NCI-H2196 (cell line): ENCODE results near the gene KRT75.
"Not testable (repeated sequence)": the region's sequence is repeated elsewhere in the genome, so short reads cannot be mapped to it uniquely, and the experiment has no call there.

ENCODE experiments used
- DNase-seq: peaks from one replicate; lab custom pipeline; 2025; ENCODE audit not compliant: unreplicated experiment; lab: John Stamatoyannopoulos, UW

KRT75 gene

DNA sequence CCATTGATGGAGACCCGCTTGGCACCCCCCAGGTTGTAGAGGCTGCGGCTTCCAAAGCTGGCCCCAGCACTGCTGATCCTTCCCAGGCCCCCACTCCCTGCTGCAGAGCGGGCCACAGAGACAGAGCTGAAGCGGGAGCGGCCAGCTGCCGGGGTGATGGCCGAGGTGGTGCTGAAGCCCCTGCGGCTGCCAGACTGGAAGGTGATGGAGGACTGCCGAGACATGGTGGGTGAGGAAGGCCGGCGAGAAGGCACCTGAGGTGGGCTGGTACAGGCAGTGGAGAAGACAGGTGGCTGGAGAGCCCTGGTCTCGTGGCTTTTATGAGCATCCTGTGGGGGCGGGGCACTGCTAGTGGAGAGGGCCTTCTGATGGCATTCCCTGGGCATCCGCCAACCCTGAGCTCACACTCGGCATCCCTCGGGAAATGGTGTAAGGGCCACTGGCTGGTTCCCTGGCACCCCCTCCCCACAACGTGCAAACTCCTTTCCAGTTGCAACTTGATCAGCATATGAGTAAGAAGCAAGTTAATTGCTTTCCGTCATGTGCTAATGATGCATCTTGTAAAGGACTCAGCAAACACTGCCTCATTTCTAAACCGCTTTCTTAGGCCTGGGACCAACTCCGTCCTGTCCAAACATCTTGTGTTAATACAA lies at the start of gene KRT75:
Gene KRT75 (minus strand): TSS at position 291 of the 653 bp plus-strand sequence. CDS start 67 bp downstream, at position 224.
- DNase-seq, result peak; percentile 59

DNA sequence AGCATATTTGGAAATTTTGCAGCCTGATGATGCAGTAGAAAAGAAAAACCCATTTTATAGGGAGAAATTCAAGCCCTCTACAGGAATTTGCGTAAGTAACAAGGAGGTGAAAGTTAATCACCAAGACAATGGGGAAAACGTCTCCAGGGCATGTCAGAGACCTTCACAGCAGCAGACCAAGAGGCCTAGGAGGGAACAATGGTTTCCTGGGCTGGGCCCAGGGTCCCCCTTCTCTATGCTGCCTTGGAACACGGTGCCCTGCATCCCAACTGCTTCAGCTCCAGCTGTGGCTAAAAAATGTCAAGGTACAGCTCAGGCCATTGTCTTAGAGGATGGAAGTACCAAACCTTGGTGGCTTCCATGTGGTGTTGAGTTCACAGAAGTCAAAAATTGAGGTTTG lies 45.9 kb upstream of the KRT75 start:
- no peak for DNase-seq

DNA sequence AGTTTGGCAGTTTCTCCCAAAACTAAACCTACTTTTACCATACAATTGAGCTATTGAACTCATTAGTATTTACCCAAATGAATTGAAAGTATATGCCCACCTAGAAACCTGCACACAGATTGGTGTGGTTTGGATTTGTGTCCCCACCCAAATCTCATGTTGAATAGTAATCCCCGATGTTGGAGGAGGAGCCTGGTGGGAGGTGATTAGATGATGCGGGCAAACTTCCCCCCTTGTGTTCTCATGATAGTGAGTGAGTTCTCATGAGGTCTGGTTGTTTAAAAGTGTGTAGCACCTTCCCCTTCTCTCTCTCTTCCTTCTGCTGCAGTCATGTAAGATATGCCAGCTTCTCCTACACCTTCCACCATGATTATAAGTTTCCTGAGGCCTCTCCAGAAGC lies 43.5 kb upstream of the KRT75 start:
- no peak for DNase-seq

DNA sequence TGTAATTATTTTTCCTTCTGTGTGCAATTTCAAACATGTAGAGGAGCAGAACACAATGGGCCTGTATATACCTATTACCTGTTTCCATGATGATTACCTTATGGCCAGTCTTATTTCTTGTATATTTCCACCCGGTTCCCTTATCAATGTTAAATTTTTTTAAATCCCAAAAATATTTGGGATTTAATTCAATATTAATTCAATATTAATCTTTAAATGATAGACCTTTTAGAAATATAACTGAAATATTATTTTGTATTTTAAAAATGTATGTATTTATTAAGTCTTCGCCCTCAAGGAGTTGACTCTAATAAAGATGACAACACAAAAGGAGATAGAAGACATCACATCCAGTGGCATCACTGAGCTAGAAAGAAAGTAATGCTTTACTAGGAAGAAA lies 40.0 kb upstream of the KRT75 start:
- no peak for DNase-seq

DNA sequence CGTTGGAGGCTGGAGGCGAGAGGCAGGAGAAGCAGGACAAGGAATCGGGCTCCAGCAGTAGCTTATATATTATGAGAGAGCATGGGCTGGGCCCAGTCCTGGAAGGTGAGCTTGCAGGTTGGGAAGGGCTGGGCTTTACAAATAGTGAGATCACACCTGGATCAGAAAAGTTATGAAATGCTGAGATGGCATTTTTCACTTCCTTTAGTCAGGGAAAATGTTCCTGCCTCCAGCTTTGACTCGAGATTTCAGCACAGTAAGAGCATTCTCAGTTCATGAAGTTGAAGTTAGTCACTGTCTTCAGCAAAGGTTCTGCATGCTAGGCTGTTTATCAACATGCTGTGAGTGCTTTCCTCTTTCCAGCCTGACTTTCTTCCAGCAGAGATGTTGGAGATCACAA lies 39.6 kb upstream of the KRT75 start, which contains the start of gene KRT6C:
Gene KRT6C (minus strand): TSS at position 38 of the 400 bp plus-strand sequence. CDS start 68 bp downstream, outside the sequence.
- DNase-seq, result no peak

DNA sequence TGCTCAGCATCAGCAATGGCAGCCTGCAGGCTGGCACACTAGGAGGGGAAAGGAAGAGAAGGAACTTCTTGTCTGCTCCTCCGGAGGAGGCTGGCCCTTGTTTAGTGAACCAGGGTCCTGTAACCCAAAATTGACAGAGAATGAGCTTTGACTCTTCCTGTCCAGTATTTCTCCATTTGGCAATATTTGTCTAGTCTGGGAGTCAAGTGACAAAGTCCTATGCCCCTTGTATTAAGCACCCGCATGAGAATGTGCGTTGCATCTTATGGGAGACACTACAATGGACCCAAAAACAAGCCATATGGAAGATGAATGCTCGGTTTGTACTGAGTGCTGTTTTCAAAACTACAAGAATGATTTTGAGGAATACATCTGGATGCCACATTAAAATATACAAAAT lies 35.7 kb upstream of the KRT75 start:
- no peak for DNase-seq

DNA sequence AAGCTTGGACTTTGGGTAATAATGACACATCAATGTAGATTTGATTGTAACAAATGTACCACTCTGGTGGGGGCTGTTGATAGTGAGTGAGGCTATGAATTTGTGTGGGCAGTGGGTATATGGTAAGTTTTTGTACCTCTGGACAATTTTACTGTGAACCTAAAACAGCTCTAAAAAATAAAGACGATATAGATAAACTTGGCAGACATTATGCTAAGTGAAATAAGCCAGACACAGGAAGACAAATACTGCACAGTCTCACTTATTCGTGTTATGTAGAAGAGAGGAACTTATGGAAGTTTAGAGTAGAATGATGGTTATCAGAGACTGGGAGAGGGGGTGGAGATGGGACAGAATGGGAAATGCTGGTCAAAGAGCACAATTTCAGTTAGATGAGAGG lies 30.7 kb upstream of the KRT75 start:
- DNase-seq, result no peak

DNA sequence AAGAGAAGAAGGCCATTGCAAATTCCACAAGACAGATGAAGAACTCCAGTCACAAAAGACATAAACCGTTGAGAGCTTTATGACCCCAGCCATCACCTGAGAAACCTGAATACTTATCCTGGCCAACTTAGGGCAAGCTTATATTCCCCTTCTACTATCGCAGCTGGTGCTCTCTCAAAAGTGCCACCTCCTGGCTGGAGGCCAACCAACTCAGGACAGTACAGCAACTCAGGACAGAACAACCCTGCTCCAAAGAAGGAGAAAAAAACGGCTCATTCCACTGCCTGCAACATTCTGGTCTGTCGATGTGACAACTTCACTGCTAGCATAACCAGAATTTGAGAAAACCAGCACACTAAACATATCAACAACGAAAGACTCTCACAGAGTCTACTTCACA lies 27.5 kb upstream of the KRT75 start:
- no peak for DNase-seq

DNA sequence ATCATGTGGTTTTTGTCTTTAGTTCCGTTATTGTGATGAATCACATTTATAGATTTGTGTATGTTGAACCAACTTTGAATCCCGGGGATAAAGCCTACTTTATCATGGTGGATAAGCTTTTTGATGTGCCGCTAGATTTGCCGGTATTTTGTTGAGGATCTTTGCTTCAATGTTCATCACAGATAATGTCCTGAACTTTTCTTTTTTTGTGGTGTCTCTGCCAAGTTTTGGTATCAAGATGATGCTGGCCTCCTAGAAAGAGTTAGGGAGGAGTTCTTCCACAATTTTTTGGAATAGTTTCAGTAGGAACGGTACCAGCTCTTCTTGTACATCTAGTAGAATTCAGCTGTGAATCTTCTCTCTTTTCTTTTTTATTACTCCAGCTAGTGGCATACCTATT lies 24.7 kb upstream of the KRT75 start:
- no peak for DNase-seq

DNA sequence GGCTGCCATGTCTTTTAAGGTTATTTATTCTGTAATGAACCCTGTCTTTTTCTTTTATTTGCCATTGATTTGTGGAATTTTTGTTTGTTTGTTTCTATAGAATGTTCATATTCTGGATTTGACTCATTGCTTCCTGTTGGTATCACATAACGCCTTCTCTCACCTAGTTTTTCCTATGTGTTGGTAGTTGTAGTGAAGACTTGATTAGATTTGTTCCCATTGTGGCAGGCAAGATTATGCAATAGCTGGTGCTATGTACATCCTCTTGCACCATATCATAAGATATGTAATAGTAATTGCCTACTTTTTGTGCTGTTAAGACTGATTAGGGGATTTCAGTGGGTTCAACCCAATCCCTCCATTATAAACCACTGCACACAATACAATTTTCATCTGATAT lies 21.6 kb upstream of the KRT75 start:
- no peak for DNase-seq

DNA sequence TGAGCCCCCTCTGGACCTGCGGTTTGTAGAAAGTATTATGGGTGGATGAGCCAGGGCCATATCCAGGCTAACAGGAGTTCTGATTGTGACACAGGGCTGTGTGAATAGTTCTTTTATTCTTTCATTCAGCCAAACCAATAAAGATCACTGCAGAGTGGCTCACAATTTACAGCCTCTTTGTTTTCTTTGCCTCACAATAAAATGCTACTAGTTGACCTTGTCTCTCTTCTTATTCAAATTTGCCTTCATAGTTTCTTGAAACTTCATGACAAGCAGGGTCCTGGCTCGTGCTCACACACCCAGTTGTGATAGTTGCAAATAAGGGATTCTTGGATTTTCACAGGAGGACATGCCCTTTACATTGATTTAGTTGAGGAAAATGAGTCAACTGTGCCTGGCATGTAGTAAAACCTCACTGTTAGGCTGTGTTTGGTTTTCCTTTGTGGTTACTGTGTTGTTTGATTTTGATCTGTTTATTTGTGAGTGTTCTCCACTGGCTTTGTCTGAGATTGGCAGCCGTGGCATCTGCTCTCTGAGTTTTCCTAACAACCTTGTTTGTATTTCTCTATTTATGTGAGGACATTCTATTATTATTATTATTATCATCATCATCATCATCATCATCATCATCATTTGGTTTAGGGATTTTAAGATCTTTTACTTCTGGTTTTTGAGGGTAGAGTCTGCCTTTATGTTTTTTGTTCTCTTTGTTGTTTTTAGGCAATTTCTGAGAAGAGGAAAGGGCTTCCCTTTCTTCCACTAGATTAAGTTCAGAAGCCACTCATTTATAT lies 20.4 kb upstream of the KRT75 start:
- DNase-seq, result peak; percentile 35

DNA sequence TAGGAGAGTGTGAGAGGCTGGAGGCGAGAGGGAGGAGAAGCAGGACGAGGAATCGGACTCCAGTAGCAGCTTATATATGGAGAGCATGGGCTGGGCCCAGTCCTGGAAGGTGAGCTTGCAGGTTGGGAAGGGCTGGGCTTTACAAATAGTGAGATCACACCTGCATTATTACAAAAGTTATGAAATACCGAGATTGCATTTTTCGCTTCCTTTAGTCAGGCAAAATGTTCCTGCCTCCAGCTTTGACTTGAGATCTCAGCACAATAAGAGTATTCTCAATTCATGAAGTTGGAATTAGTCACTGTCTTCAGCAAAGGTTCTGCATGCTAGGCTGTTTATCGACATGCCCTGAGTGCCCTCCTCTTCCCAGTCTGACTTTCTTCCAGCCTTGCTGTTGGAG lies 17.9 kb upstream of the KRT75 start, which contains the start of gene KRT6B:
Gene KRT6B (minus strand): TSS at position 46 of the 400 bp plus-strand sequence. CDS start 68 bp downstream, outside the sequence.
- no peak for DNase-seq

DNA sequence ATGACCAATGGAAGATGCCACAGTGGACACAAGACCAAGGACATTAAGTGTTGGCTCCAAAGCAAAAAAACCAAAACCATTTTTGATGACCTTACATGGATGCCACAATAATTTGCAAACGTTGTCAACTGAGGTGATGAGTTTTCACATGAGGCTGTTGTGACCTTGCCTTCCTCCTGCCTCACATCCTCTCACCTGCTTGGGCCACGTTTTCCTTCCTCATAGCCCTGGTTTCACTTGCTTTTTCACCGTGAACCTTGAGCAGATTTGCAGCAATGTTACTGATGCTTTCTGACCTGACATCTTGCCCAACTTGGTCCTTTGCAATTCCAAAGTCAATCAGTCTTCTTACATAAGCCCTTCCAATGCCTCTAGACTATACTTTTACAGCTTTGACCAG lies 14.1 kb upstream of the KRT75 start:
- DNase-seq, result no peak

DNA sequence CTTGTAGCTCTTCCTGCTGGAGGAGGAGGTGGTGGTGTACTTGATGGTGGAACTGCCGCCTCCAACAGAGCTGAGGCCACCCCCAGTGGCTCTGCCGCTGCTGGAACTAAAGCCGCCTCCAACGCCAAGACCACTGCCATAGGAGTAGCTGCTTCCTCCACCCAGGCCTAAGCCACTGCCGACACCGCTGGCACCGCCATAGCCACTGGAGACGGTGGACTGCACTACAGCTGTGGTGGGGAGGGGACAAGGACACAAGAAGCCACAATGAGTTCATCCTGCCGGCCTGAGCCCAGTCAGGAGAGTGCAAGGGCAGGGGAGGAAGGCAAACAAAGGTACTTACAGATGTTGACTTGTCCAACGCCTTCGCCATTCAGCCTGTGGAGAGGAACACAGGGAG lies 13.0 kb upstream of the KRT75 start:
- DNase-seq, result not testable (repeated sequence)

DNA sequence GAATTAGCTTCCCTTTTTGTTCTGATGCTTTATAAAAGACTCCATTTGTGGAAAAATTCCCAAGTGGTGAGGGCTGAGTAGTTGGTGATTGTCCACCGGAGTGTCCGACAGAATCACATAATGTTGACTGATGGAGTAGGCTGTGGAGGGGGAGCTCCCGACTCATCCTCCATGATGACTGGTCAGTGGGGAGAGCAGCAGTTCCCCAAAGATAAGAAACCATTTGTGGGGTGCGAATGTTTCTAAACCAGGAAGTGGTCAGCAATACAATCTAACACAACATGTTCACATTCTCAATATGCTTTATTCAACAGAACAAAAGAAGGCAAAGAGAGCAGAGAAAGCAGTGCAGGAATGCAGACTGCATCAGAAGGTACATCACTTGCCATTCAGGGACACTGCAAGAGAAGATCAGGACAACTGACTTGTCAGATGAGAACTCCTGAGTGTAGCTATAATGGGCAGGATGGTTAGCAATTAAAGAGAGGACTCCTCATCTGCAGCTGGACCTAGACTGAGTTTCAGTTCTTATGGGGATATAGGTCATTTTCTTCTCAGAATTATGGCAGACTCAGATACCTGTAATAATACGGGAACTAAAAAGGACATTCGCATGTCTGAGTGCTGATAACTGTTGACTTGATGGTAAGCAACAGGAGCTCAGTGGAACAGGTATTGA lies 12.3 kb upstream of the KRT75 start:
- DNase-seq, result no peak

DNA sequence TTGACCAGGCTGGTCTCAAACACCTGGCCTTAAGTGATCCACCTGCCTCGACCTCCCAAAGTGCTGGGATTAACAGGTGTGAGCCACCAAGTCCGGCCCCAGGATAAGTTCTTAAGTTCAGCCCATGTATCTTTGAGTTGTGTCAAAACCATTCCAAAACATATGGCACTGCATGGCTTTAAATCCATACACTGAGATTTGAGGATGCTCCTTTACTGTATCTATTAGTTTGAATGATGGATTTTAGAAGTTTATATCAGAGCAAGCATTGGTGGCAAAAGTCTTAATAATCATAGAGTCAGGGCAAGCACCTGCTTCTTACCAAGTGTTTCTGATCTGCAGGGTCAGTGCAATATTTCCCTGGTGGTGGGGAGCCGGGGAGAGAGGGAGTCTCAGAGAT lies 11.7 kb upstream of the KRT75 start:
- no peak for DNase-seq

DNA sequence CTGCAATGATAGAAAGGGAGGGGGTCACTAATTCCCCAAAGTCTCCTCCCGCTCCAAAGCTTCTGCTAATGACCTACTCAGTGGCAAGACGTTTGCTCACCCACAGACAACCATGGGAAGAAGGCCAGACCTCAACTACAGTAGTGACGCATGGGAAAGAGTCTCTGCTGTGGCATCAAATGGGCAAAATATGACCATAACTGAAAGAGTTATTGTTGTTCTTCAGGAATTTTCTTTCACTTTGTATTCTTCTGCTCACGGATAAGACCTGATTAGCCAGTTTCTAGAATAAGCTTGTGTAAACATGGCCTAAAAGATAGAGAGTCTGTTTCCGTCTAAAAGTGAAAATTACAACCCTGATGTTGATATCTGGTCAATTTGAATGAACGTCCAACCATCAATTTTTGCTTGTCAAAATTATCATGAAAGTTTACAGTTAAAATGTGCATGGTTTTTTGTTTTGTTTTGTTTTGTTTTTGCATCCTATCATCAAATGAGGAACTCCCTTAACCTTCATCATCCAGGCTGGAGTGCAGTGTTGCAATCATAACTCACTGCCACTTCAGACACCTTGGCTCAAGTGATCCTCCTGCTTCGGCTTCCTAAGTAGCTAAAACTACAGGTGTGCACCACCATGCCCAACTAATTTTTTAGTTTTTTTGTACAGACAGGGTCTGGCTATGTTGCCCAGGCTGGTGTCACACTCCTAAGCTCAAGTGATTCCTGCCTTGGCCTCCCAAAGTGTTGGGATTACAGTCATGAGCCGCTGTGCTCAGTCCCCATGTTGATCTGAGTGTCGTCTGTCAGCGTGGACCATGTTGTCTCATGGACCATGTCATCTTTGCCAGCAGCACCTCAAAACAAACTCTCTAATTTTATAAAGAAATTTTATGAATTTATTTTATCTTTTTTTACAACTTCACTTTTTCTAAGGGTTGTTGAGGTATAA lies 10.8 kb upstream of the KRT75 start:
- DNase-seq, result no peak

DNA sequence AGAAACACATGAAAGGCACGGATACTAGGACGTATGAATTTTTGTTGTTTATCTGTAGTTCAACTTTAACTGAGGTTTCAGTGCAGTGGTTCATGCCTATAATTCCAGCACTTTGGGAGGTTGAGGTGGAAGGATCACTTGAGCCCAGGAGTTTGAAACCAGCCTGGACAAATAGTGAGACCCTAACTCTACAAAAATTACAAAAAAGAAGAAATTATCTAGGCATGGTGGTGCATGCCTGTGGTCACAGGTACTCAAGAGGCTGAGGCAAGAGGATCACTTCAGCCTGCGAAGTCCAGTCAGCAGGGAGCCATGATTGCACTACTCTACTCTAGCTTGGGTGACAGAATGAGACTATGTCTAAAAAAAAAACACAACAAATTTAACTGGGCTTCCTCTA lies 9.8 kb upstream of the KRT75 start:
- no peak for DNase-seq

DNA sequence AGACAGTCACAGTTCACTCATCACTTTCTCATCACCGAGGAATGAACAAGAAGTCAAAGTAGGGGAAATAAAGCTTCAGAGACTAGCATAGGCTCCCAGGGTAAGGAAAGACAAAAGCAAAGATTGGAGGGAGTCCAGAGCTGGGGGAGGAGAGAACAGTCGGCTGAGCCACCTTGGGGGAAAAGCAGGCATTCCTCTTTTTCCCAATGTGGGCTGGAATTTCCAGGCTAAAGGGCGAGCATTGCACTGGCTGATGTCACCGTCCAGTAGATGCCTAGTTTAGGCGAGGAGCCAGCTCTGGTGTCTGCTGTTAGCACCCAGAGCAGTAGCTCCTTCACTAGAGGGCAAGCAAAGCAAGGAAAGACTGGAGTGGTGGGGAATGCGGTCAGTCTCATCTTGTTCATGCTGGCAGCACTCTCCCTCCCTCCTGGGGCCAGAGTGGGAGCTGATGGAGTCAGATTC lies 8.5 kb upstream of the KRT75 start:
- DNase-seq, result peak; percentile 60

DNA sequence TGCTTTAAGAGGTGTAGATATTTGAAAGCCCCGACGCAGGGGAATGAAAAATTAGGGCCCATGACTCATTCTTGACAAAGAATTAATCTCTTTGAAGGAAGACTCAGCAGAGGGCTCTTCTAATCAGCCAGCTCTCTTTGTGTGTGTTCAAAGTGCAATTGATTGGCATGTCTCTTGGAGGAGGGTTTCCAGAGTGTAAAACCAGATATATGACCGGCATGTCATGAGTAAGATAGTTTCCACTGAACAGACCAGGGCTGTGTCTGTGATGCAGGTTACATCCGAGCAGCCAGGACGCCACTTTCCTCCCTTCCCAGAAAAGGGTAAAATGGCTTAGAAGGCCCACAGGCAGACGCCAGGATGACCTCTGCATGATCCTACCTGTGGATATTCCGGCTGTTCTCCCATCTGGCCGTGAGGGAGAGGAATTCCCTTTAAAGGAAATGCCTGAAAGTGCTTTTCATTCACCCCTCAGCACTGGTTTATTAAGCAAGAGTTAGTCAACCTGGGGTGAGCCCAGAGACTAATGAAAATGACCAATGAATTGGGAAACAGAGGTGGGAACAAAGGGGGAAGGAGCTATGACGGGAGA lies 7.2 kb upstream of the KRT75 start:
- DNase-seq, result no peak
